ENCODE results near the gene RASA4B. TPM values are rescaled to one million over a fixed set of nuclear protein-coding genes. Genes with fewer than 3 reads are reported as not detected.
A peak's percentile ranks its signal among the peaks of the same experiment; 100 is the strongest.
"Not testable (repeated sequence)": the region's sequence is repeated elsewhere in the genome, so short reads cannot be mapped to it uniquely, and the experiment has no call there.

The RASA4B gene
- total RNA-seq, 1 experiment from 2014 or later: 6.0 TPM

- Histone ChIP-seq H3K4me1 (ENCODE audit: control insufficient read depth in 1 of 2, insufficient read depth in 2 of 2, low read length in 2 of 2) (peaks cover 21 to 23% of the 10 kb centered on the region in 2 experiments), H3K4me2 (ENCODE audit: low read length) (no peak overlapping the region), H3K9ac (ENCODE audit: low read length) (no peak overlapping the region), H3K27ac (ENCODE audit: low read depth, low read length) (peak overlapping the region; percentile 68), H3K9me3 (ENCODE audit: control insufficient read depth in 1 of 2, insufficient read depth in 1 of 2, low read depth in 1 of 2, low read length in 2 of 2) (no peaks in the 10 kb centered on the region), H2AFZ (ENCODE audit: low read depth, low read length, poor library complexity, severe bottlenecking) (no peak overlapping the region), H3K27me3 (ENCODE audit: insufficient read depth, low read length) (no peaks in the 10 kb centered on the region), H3K36me3 (ENCODE audit: control insufficient read depth in 1 of 2, insufficient read depth in 2 of 2, low read length in 2 of 2) (peaks cover 0 to 4% of the 10 kb centered on the region in 2 experiments; a peak in 3 of 4 replicates), H3K9me2 (ENCODE audit: insufficient read depth) (no peaks in the 10 kb centered on the region), H4K20me1 (ENCODE audit: insufficient read depth) (no peaks in the 10 kb centered on the region), H3K4me3 (replicated peaks in 1 of 2; ENCODE audit: low read depth in 1 of 2, low read length in 2 of 2) (no peak overlapping the region), H3K79me2 (ENCODE audit: insufficient read depth, low read length) (no peaks in the 10 kb centered on the region)
- DNase-seq (ENCODE audit: low read depth, low spot score) (no peak), ATAC-seq (peak; percentile 8; the same call in 1 of the 2 replicates)
- intact Hi-C loops (cut with micrococcal nuclease): no loop called here
- no TSS peak for BruUV-seq (replicated peaks)
- ChIA-PET POLR2A (no interaction called here), RAD21 (ENCODE audit: low non-redundant PET in 1 of 2, low total read pairs in 2 of 2, uncharacterized antibody in 2 of 2, unreplicated experiment in 2 of 2) (interaction anchor here in 1 of 2 experiments (1.8 kb wide), 1 partner anchor 15 kb away, joined by 5 read pairs; no protein-coding TSS in a partner anchor), CTCF (interaction anchor here (1.3 kb wide), 1 partner anchor 43 kb away, joined by 5 read pairs; no protein-coding TSS in a partner anchor)
- no peak for TF ChIP-seq YY1 (IDR thresholded peaks at IDR 0.05; ENCODE audit: extremely low read depth, insufficient replicate concordance, low read depth, low read length)
- no peak for TF ChIP-seq EZH2 (IDR thresholded peaks at IDR 0.05)
- no peak for TF ChIP-seq SRF (IDR thresholded peaks at IDR 0.05; ENCODE audit: low read depth)
- no peak for TF ChIP-seq EZH2phosphoT487 (IDR thresholded peaks at IDR 0.05; ENCODE audit: borderline replicate concordance)
- no peak for TF ChIP-seq TCF7L2 (IDR thresholded peaks at IDR 0.05; ENCODE audit: borderline replicate concordance, extremely low read depth, insufficient read depth, insufficient read length)
- TF ChIP-seq, protein P1, sequence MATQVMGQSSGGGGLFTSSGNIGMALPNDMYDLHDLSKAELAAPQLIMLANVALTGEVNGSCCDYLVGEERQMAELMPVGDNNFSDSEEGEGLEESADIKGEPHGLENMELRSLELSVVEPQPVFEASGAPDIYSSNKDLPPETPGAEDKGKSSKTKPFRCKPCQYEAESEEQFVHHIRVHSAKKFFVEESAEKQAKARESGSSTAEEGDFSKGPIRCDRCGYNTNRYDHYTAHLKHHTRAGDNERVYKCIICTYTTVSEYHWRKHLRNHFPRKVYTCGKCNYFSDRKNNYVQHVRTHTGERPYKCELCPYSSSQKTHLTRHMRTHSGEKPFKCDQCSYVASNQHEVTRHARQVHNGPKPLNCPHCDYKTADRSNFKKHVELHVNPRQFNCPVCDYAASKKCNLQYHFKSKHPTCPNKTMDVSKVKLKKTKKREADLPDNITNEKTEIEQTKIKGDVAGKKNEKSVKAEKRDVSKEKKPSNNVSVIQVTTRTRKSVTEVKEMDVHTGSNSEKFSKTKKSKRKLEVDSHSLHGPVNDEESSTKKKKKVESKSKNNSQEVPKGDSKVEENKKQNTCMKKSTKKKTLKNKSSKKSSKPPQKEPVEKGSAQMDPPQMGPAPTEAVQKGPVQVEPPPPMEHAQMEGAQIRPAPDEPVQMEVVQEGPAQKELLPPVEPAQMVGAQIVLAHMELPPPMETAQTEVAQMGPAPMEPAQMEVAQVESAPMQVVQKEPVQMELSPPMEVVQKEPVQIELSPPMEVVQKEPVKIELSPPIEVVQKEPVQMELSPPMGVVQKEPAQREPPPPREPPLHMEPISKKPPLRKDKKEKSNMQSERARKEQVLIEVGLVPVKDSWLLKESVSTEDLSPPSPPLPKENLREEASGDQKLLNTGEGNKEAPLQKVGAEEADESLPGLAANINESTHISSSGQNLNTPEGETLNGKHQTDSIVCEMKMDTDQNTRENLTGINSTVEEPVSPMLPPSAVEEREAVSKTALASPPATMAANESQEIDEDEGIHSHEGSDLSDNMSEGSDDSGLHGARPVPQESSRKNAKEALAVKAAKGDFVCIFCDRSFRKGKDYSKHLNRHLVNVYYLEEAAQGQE (IDR thresholded peaks at IDR 0.05; ENCODE audit: low read depth): no peak
- TF ChIP-seq POLR2AphosphoS5 (IDR thresholded peaks at IDR 0.05; ENCODE audit: low read depth, low read length): no peak
- no peak for TF ChIP-seq SIN3A (IDR thresholded peaks at IDR 0.05; ENCODE audit: low read depth)
- TF ChIP-seq, protein P2, sequence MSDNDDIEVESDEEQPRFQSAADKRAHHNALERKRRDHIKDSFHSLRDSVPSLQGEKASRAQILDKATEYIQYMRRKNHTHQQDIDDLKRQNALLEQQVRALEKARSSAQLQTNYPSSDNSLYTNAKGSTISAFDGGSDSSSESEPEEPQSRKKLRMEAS (IDR thresholded peaks at IDR 0.05): no peak
- TF ChIP-seq ZFX (IDR thresholded peaks at IDR 0.05): no peak
Measured at GRCh38 chr7:102455596-102455995, 62.0 kb downstream of the RASA4B start.

GRCh38 chr7:102454932-102455331, 62.6 kb downstream of the RASA4B start:
- H3K9ac ChIP-seq (ENCODE audit: low read length); H3K27me3 ChIP-seq (ENCODE audit: insufficient read depth, low read length); POLR2A ChIA-PET; RAD21 ChIA-PET (ENCODE audit: low non-redundant PET in 1 of 2, low total read pairs in 2 of 2, uncharacterized antibody in 2 of 2, unreplicated experiment in 2 of 2); DNase-seq (ENCODE audit: low read depth, low spot score); H3K4me2 ChIP-seq (ENCODE audit: low read length); H3K4me3 ChIP-seq (replicated peaks in 1 of 2; ENCODE audit: low read depth in 1 of 2, low read length in 2 of 2); H4K20me1 ChIP-seq (ENCODE audit: insufficient read depth); ATAC-seq; BruUV-seq (replicated peaks); H2AFZ ChIP-seq (ENCODE audit: low read depth, low read length, poor library complexity, severe bottlenecking); H3K36me3 ChIP-seq (ENCODE audit: control insufficient read depth in 1 of 2, insufficient read depth in 2 of 2, low read length in 2 of 2); CTCF ChIA-PET; H3K9me2 ChIP-seq (ENCODE audit: insufficient read depth); H3K79me2 ChIP-seq (ENCODE audit: insufficient read depth, low read length); H3K27ac ChIP-seq (ENCODE audit: low read depth, low read length); H3K9me3 ChIP-seq (ENCODE audit: control insufficient read depth in 1 of 2, insufficient read depth in 1 of 2, low read depth in 1 of 2, low read length in 2 of 2): not testable (repeated sequence)
- intact Hi-C loops (cut with micrococcal nuclease): loop anchor here (5.0 kb wide), 1 partner anchor 178 kb away; no protein-coding TSS in a partner anchor
- peaks cover 21 to 23% of the 10 kb centered on the region in 2 experiments for H3K4me1 ChIP-seq (ENCODE audit: control insufficient read depth in 1 of 2, insufficient read depth in 2 of 2, low read length in 2 of 2)
